Fibroblast of the aortic adventitia (primary cell): Measurements from ENCODE around the gene PRAMEF33. TPM values are rescaled to one million over a fixed set of nuclear protein-coding genes. Genes with fewer than 3 reads are reported as not detected.
"Not testable (repeated sequence)": the region's sequence is repeated elsewhere in the genome, so short reads cannot be mapped to it uniquely, and the experiment has no call there.

Experiments used
- DNase-seq: peaks from one replicate; pipeline ENCODE4 v3.0.0-alpha.2; 2010; ENCODE audit warnings: low read depth
- H3K4me3 ChIP-seq: 2 replicates; pipeline ENCODE4 v1.5.1; 2011; ENCODE audit warnings: low read depth, mild to moderate bottlenecking, control low read depth, low read length, moderate library complexity
- total RNA-seq: library from RNA; depleted of rRNA; stranded (reverse); fragments of >200 nt; gene quantifications from 2 replicates; pipeline ENCODE4 v1.2.3, GENCODE V29; 2012; ENCODE audit warnings: low replicate concordance

PRAMEF33 gene, protein sequence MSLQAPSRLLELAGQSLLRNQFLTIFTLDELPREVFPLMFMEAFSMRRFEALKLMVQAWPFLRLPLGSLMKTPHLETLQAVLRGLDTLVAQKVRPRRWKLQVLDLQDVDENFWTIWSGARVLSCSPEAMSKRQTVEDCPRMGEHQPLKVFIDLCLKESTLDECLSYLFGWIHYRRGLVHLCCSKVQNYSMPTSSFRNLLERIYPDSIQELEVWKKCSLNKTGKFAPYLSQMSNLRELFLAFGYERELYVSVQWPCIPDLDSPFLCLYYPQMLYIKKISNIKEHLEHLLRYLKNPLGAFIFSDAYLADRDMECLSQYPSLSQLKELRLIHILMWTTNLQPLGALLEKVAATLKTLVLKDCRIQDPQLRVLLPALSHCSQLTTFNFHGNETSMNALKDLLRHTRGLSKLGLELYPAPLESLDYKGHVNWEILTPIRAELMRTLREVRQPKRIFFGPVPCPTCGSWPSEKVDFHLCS
- total RNA-seq = not detected in 2 replicates

GRCh38 chr1:13303239-13303638 is at the start of gene PRAMEF33:
Gene PRAMEF33, plus strand, starts transcription at chr1:13303539. Its CDS starts 2,416 bp downstream, at chr1:13305955.
- not testable (repeated sequence) for H3K4me3 ChIP-seq, DNase-seq

GRCh38 chr1:13253898-13254297 is 49.4 kb upstream of the PRAMEF33 start, which contains the start of gene PRAMEF5:
Gene PRAMEF5, plus strand, starts transcription at chr1:13254198. Its CDS starts 5,071 bp downstream, at chr1:13259269.
- H3K4me3 ChIP-seq, DNase-seq: not testable (repeated sequence)

- DNase-seq = not testable (repeated sequence)
Observed at GRCh38 chr1:13265124-13265523, 38.2 kb upstream of the PRAMEF33 start.

GRCh38 chr1:13277016-13277415 is 26.3 kb upstream of the PRAMEF33 start:
- H3K4me3 ChIP-seq, DNase-seq: not testable (repeated sequence)

More at GRCh38 chr1:13265124-13265523, 38.2 kb upstream of the PRAMEF33 start:
- not testable (repeated sequence) for H3K4me3 ChIP-seq

DNA sequence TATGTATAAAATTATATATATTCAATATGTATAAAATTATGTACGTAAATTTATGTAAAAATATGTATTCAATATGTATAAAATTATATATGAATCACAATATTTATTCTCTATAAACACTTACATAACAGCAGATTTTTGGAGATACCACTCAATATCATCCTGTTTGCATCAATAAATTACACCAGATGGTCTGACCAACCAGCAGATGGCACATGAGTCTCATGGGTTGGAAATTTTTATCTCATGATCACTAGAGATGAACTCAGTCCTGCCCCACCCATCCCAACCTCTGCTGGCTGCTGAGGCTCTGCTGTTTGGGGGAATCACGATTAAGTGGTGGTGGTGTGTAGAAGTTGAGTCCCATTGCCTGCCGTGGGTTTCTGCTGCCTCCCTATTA is 23.7 kb upstream of the PRAMEF33 start:
- not testable (repeated sequence) for H3K4me3 ChIP-seq, DNase-seq

- not testable (repeated sequence) for H3K4me3 ChIP-seq, DNase-seq
Observed at GRCh38 chr1:13285037-13285436, 18.3 kb upstream of the PRAMEF33 start, which contains the start of gene PRAMEF8. Gene PRAMEF8, minus strand, starts transcription at chr1:13285137. Its CDS starts 1,046 bp downstream, at chr1:13284091.

GRCh38 chr1:13289030-13289429 is 14.3 kb upstream of the PRAMEF33 start:
- DNase-seq, H3K4me3 ChIP-seq: not testable (repeated sequence)

DNA sequence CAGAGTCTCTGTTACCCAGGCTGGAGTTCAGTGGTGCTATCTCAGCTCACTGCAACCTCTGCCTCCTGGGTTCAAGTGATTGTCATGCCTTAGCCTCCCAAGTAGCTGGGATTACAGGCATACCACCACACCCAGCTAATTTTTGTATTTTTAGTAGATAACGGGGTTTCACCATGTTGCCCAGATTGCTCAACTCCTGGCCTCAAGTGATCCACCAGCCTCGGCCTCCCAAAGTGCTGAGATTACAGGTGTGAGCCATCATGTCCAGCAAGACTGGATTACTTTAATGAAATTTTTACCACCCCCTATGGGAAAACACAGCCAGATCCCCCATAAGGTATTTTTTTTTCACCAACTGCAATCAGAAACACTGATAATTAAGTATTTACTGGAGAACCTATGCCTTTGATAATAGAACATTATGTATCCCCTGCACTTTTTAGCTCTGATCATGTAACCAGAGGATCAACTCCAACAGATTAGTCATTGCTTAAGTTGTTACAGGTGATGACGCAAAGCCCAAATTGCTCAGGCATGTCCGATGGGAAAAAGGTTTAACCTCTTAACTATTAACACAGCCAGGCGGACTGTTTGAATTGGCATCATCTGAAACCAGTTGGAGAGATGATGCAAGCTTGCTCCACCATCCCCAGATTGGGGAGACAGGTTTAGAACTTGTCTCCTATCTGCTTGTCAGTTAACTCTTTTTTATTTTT is 6.0 kb upstream of the PRAMEF33 start:
- H3K4me3 ChIP-seq = not testable (repeated sequence)

GRCh38 chr1:13298699-13299098 is 4.6 kb upstream of the PRAMEF33 start:
- not testable (repeated sequence) for DNase-seq, H3K4me3 ChIP-seq

More for the DNA sequence above, 6.0 kb upstream of the PRAMEF33 start:
- not testable (repeated sequence) for DNase-seq

DNA sequence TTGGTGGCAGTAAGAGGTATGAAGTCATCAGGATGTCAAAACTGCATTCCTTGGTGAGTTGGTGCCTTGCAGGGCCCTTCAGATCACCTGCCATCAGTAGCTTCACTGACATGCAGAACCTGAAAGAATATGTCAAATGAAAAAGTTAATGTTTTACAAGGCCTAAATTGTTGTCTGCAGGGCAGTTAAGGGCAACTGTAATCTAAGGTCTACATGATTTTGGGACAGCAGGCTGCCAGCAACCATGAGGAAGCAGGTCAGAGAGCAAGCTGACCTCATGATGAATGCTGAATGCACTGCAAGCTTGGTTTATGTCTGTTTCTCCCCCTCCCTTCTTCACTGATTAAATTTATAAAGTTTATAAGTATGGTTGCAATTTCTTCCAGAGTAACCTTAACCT is 1.1 kb upstream of the PRAMEF33 start:
- not testable (repeated sequence) for DNase-seq, H3K4me3 ChIP-seq

DNA sequence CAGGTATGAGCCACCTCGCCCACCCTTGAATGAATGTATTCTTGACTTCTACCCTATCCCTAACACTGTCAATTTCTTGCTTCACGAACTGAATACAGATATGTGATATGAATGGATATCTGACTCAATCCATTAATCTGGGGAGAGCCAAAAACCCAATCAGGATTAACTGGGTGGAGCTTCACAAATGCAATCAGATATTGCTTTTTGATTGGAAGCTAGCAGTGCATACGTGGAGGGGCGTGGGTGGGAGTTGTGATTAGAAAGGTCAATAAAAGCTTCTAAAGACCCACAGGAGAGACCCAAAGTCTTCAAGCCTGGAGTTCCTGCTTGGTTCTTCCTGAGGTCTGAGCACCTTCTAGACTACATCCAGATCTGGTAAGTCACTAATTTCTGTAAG is 11.9 kb downstream of the PRAMEF33 start, which contains the start of gene PRAMEF15:
TSS of gene PRAMEF15 (plus strand) at position 301 of the 400 bp plus-strand sequence. CDS start 2,827 bp downstream, outside the sequence.
- DNase-seq, H3K4me3 ChIP-seq: not testable (repeated sequence)

- DNase-seq, H3K4me3 ChIP-seq: not testable (repeated sequence)
Observed at GRCh38 chr1:13342496-13342895, 39.2 kb downstream of the PRAMEF33 start.

- DNase-seq, H3K4me3 ChIP-seq: not testable (repeated sequence)
Observed at GRCh38 chr1:13347034-13347433, 43.7 kb downstream of the PRAMEF33 start, which contains the start of gene PRAMEF14. Gene PRAMEF14, minus strand, starts transcription at chr1:13347134. Its CDS starts 1,820 bp downstream, at chr1:13345314.

DNA sequence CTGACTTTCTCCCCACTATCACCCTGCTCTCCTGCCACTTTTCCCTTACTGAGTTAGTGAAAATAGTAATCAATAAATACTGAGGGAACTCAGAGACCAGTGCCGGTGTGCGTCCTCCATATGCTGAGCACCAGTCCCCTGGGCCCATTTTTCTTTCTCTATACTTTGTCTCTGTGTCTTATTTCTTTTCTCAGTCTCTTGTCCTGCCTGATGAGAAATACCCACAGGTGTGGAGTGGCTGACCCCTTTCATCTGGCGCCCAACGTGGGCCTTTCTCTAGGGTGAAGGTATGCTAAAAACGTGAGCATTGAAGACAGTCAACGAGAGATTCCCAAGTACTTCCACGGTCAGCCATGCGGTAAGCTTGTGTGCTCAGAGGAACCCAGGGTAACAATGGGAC is 50.1 kb downstream of the PRAMEF33 start:
- DNase-seq, H3K4me3 ChIP-seq: not testable (repeated sequence)

GRCh38 chr1:13354475-13354874 is 51.1 kb downstream of the PRAMEF33 start:
- H3K4me3 ChIP-seq, DNase-seq: not testable (repeated sequence)
